Measurements from ENCODE around the gene BASP1.
"Not testable (repeated sequence)": the region's sequence is repeated elsewhere in the genome, so short reads cannot be mapped to it uniquely, and the experiment has no call there.

BASP1 gene

DNA sequence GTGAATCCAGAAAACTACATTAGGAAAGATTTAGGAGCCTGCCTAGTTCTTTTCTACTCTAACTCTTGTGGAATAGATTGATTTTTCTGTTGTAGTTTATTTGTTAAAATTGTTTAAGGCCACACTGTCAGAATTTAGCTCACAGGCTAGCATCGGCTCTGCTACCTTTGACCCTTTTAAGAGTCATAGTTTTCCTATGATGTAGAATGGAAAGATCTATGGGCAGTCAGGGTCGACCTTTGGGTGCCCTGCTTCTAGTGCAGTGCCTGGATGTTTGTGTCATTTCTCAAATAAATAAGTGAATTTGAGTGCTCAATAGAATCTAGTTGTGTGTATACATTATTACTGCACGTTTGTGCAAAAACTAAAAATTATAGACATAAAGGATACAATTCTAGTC is 38.7 kb downstream of the BASP1 start:
- no peak for DNase-seq
- TF ChIP-seq, protein P1, sequence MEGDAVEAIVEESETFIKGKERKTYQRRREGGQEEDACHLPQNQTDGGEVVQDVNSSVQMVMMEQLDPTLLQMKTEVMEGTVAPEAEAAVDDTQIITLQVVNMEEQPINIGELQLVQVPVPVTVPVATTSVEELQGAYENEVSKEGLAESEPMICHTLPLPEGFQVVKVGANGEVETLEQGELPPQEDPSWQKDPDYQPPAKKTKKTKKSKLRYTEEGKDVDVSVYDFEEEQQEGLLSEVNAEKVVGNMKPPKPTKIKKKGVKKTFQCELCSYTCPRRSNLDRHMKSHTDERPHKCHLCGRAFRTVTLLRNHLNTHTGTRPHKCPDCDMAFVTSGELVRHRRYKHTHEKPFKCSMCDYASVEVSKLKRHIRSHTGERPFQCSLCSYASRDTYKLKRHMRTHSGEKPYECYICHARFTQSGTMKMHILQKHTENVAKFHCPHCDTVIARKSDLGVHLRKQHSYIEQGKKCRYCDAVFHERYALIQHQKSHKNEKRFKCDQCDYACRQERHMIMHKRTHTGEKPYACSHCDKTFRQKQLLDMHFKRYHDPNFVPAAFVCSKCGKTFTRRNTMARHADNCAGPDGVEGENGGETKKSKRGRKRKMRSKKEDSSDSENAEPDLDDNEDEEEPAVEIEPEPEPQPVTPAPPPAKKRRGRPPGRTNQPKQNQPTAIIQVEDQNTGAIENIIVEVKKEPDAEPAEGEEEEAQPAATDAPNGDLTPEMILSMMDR (IDR thresholded peaks at IDR 0.05; ENCODE audit: low read depth, low read length): no peak
- H3K27ac ChIP-seq: no peak overlapping the region
- no peaks in the 10 kb centered on the region for H3K36me3 ChIP-seq
- no peaks in the 10 kb centered on the region for H3K9me3 ChIP-seq (ENCODE audit: severe bottlenecking)
- H3K4me3 ChIP-seq (ENCODE audit: low read depth, low read length): no peak overlapping the region
- H3K27me3 ChIP-seq (ENCODE audit: insufficient read depth, low read depth, severe bottlenecking): no peaks in the 10 kb centered on the region

DNA sequence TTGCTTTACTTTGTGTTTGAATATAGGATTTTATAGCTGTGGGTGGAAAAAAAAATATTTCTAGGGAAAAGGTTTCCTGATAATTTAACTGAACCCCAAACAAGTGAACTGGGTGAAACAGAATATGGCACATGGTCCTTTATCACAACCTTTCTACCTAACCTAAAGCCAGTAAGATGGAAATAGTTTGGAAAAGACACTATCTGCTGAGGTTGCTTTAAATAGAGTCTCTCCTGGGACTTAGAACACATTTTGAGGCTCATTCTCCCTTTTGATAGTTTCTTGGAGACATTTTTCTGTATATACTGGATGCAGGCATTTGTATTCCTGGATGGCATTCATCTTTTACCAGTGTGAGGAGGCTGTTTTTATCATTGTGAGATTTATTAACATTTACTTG is 39.4 kb downstream of the BASP1 start:
- no peak overlapping the region for H3K4me3 ChIP-seq (ENCODE audit: low read depth, low read length)
- DNase-seq: no peak
- no peak overlapping the region for H3K27ac ChIP-seq
- no peaks in the 10 kb centered on the region for H3K36me3 ChIP-seq
- H3K9me3 ChIP-seq (ENCODE audit: severe bottlenecking): no peaks in the 10 kb centered on the region
- TF ChIP-seq, protein P1 (IDR thresholded peaks at IDR 0.05; ENCODE audit: low read depth, low read length): no peak
- no peaks in the 10 kb centered on the region for H3K27me3 ChIP-seq (ENCODE audit: insufficient read depth, low read depth, severe bottlenecking)

DNA sequence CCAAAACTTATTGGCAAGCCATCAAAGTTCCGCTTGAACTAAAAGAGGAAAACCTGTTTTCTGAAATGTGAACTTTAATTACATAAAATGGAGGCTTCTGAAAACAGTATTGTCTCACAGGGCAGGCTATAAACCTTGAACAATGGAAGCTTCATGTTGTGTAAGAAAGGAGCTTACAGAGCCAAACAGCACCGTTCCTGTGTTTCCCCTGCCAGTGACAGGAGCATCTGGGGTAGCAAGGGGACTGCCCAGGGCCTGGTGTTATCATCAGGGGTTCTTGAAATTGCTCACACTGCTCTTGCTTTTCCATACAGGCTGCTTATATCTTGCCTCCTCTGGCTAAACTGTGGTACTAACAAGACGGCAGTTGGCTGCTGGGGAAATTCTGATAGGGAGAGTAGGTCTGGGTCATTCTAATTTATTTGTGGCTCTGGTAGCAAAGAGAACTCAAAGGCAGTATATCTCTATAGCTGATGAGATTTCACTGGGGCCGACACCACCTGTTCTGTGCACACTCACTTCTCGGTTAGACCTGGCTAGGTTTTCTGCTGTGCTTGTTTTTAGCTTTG is 40.4 kb downstream of the BASP1 start:
- Histone ChIP-seq H3K27me3 (ENCODE audit: insufficient read depth, low read depth, severe bottlenecking) (no peaks in the 10 kb centered on the region), H3K36me3 (no peaks in the 10 kb centered on the region), H3K4me3 (ENCODE audit: low read depth, low read length) (no peak overlapping the region), H3K9me3 (ENCODE audit: severe bottlenecking) (no peaks in the 10 kb centered on the region), H3K27ac (no peak overlapping the region)
- no peak for DNase-seq
- TF ChIP-seq, protein P1 (IDR thresholded peaks at IDR 0.05; ENCODE audit: low read depth, low read length): no peak

DNA sequence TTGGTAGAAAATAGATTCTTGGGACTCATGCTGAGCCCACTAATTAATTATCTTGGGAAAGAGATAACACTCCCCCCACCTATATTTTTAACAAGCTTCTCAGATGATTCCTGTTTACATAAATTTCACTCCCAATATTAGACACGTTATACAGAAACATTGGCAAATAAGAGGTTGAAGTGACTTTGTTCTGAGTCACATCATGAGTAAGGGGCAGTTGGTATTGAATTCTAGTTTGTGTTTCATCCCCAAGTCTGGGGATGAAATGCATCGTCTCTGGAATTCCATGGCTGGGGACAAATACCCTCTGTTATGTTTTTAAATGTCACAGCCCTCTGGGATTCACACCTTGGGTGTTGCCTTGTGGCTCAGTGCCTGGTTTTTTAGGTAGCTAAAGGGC is 41.0 kb downstream of the BASP1 start:
- TF ChIP-seq, protein P1 (IDR thresholded peaks at IDR 0.05; ENCODE audit: low read depth, low read length): no peak
- no peak overlapping the region for H3K27ac ChIP-seq
- no peaks in the 10 kb centered on the region for H3K36me3 ChIP-seq
- no peaks in the 10 kb centered on the region for H3K27me3 ChIP-seq (ENCODE audit: insufficient read depth, low read depth, severe bottlenecking)
- no peak for DNase-seq
- H3K9me3 ChIP-seq (ENCODE audit: severe bottlenecking): no peaks in the 10 kb centered on the region
- H3K4me3 ChIP-seq (ENCODE audit: low read depth, low read length): no peak overlapping the region

DNA sequence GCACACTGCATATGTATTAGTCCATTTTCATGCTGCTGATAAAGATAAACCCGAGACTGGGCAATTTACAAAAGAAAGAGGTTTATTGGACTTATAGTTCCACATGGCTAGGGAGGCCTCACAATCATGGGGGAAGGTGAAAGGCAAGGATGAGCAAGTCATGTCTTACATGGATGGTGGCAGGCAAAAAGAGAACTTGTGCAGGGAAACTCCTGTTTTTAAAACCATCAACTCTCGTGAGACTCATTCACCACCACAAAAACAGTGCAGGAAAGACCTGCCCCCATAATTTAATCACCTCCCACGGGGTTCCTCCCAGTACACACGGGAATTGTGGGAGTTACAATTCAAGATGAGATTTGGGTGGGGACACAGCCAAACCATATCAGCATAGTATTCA is 41.6 kb downstream of the BASP1 start:
- not testable (repeated sequence) for H3K27me3 ChIP-seq (ENCODE audit: insufficient read depth, low read depth, severe bottlenecking); H3K9me3 ChIP-seq (ENCODE audit: severe bottlenecking); H3K27ac ChIP-seq; H3K4me3 ChIP-seq (ENCODE audit: low read depth, low read length); H3K36me3 ChIP-seq; DNase-seq

DNA sequence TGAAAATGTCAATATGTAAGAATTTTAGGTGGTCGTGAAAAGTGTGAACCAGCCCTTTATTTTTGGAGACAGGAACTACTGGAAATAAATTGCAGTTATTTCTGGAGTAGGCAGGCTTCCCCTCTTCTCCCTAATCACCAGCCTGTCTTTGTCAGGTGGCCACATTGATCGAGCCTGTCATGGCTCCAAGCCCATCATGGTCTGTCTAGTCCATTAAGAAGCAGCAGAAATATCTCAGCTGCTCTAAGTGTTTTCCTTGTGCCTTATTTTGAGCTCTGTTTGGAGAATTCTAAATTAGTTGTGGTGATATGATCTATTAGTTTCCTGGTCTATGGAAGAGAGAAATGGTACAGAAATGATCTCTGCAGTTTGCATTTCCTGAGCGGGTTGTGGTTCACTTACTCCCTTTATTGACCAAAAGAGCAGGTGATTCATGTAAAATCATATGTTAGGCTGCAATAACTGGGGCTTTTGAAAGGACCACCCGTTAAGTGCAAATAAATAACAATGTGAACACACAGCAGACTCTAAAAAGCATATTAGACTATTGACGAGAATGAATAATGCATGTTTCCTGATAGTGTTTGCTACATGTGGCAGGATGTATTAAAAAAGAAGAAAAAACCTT is 42.3 kb downstream of the BASP1 start:
- Histone ChIP-seq H3K4me3 (ENCODE audit: low read depth, low read length) (no peak overlapping the region), H3K9me3 (ENCODE audit: severe bottlenecking) (no peaks in the 10 kb centered on the region), H3K27ac (no peak overlapping the region), H3K27me3 (ENCODE audit: insufficient read depth, low read depth, severe bottlenecking) (no peaks in the 10 kb centered on the region), H3K36me3 (no peaks in the 10 kb centered on the region)
- TF ChIP-seq, protein P1 (IDR thresholded peaks at IDR 0.05; ENCODE audit: low read depth, low read length): no peak
- no peak for DNase-seq

Measured in WERI-Rb-1 (cell line).